Suprapubic skin (tissue), 2 donors: ENCODE data around the gene FHOD3.

Experiments used
- EP300 ChIP-seq: sonication (generic); formaldehyde crosslinking; IDR thresholded peaks from one replicate; pipeline ENCODE4 v1.6.1; 2017; ENCODE audit warnings: antibody characterized with exemption
- POLR2A ChIP-seq, 2 donors: fragments of 450-650 bp; IDR thresholded peaks; one replicate each; pipeline ENCODE4 v1.6.1; 2017; ENCODE audit warnings: antibody characterized with exemption in 2 of 2, mild to moderate bottlenecking in 2 of 2, moderate library complexity in 2 of 2

GRCh38 chr18:36449451-36449850 lies 151.9 kb downstream of the FHOD3 start:
- TF ChIP-seq POLR2A (IDR thresholded peaks at IDR 0.05) (no peak), EP300 (no peak)
